GM12873 (cell line): Measurements from ENCODE around the gene RPL28.

Experiments
- TF ChIP-seq, protein P1 (sequence below): IDR thresholded peaks from 2 replicates; pipeline ENCODE4 v1.5.1; 2012; ENCODE audit warnings: low read depth, mild to moderate bottlenecking, moderate library complexity, low read length, control low read depth; ENCODE audit not compliant: insufficient read depth; ENCODE audit errors: missing control alignments

The RPL28 gene

DNA sequence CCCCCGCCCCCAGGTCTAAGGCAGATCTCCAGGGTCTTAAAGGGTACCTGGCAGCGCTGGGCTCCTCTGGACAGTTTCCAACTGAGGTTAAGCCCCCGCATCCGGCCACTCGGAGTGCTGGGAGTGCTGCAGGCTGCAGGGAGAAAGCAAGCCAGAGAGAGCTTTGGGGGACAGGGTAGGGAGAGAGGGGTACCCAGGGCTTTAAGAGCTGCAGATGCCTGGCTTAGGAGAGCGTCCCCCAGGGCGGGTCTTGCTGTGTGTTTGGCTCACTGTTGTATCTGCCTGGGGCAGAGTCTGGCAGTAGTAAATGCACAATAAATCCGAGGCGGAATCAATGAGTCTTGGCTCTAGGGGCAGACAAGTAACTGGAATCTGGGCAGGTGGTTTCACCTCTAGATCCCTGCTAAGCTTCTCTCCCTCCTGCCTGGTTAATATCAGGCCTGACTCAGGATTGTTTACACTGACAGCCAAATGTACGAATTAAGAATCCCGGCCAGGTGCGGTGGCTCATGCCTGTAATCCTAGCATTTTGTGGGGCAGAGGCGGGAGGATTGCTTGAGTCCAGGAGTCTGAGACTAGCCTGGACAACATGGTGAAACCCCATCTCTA, 30.4 kb upstream of the RPL28 start:
- TF ChIP-seq, protein P1, sequence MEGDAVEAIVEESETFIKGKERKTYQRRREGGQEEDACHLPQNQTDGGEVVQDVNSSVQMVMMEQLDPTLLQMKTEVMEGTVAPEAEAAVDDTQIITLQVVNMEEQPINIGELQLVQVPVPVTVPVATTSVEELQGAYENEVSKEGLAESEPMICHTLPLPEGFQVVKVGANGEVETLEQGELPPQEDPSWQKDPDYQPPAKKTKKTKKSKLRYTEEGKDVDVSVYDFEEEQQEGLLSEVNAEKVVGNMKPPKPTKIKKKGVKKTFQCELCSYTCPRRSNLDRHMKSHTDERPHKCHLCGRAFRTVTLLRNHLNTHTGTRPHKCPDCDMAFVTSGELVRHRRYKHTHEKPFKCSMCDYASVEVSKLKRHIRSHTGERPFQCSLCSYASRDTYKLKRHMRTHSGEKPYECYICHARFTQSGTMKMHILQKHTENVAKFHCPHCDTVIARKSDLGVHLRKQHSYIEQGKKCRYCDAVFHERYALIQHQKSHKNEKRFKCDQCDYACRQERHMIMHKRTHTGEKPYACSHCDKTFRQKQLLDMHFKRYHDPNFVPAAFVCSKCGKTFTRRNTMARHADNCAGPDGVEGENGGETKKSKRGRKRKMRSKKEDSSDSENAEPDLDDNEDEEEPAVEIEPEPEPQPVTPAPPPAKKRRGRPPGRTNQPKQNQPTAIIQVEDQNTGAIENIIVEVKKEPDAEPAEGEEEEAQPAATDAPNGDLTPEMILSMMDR, result no peak

DNA sequence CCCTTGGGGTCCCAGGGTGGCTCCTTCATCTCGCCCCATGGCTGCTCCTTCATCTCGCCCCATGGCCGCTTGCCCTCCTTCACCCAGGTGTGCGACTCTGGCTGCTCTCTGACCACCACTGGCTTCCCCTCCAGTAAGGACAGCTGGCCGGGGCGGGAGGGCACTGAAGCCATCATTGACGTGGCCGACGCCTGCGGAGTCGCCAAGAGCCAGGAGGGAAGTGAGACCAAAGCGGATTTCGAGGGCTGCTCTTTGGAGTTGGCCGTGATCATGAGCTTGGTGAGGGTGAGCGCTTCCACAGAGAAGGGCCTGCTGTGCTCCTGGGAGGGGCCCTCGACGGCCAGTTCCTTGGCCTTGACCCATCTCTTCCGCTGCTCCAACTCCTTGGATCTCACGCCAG, 27.2 kb upstream of the RPL28 start:
- TF ChIP-seq, protein P1, result no peak

DNA sequence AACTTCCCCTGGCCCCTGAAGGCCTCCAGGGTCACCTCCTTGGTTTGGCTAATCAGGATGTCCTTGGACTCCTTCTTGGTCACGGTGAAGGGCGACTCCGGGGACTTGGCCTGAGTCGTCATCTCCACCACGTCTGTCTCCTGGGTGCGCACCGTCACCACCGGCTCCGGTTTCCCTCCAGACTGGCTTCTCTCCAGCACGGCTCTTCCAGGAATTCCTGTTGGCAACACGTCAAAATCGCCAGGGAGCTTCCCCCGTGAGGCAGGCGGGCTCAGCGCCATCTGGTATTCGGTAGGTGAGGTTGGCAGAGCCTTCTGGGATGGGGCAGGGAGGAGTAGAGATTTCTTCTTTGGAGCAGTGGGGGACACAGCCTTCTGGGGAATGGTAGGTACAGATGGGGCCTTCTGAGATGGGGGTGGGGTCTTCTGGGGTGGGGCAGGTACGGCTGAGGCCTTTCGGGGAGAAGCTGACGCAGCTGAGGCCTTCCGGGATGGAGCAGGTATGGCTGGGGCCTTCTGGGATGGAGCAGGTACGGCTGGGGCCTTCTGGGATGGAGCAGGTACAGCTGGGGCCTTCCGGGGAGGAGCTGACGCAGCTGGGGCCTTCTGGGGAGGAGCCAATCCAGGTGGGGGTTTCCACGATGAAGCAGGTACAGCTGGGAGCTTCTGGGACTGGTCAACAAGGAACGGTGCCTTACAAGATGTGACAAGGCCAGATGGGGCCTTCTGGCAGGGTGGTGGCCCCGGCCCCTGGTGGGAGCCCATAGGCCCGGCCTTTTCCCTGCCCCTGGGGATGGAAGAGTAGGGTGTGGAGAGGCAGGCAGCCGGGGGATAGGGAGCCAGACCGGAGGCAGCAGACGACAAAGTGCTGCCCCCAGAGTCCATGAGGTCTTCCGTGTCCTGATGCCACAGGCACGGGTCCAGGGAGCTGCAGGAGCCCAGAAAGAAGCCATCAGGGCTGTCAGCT, 26.5 kb upstream of the RPL28 start:
- TF ChIP-seq, protein P1, result no peak

DNA sequence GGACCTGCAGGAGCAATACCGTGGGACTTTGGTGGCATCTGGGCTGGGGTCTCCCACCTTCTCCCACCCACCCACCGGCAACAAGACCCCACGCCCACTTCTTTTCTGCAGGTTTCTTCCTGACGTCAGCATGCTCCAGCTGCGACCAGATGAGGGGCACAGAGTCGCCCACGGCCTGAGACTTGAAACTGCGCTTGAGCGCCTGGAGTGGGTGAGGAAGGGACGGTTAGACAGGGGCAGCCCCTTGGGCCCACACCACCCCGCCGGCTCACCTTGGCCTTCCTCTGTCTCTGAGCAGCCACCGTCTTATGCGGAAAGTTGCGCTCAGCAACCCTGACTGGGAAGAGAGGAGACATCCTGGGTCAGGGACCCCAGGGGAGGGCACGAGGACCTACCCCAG, 24.8 kb upstream of the RPL28 start:
- TF ChIP-seq, protein P1, result no peak

DNA sequence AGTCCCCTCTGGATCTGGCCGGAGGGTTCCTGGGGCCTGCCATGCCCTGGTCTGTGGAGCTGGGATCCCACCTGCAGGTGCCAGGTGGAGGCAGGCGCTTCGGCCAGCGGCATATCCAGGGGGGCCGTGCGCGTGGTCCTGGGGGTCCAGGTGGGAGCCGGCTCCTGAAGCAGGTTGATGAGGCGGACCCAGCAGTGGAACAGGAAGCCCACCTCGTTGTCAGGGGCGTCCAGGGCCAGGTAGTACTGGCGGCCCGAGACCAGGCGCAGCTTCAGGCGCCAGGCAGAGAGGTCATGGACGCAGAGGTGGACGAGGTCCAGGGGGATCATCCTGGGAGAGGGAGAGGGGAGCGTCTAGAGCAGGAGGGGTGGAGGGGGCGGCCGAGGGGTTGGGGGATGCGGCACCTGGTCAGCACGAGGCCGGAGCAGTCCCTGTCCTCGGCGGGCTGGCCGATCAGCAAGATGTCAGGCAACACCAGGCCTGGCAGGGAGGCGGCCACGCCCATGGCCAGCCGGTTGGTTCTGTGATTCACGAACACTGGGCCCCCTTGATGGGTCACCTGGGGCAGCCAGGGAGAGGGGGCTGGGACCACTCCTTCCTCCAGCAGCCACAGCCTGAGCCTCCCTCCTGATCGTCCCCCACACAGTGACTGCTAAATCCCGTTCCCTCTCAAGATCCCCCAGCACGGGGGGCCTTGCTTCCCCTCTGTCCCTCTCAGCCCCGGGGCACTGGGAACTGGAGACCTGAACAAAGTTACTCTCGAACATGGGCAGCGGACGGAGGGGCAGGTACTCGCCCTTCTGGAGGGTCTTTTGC, 23.4 kb upstream of the RPL28 start:
- TF ChIP-seq, protein P1, result no peak

DNA sequence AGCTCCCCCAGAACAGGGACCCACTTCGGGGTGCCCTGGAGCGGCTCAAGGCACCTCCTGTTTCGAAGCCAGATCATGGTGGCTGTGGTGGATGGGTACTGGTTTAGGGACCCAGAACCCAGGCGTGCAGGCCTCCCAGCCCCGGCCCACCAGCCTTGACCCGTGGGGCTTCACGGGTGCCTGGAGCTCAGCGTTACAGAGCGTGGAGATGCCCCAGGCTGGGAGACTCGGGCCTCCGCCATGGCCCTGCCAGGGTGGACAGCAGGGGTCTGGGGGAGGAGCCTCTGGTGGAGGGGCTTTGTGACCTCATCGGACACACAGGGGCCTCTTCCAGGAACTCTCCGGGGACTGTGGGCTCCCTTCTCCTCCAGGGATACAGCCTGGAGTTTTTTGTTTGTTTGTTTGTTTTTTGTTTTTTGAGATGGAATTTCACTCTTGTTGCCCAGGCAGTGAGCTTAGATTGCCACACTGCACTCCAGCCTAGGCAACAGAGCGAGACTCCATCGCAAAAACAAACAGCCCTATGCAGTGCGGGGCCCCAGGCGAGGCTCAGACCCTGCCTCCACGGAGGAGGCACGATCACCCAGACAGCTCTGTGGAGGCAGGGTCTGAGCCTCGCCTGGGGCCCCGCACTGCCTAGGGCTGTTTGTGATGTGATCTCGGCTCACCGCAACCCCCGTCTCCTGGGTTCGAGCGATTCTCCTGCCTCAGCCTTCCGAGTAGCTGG, 22.6 kb upstream of the RPL28 start, which contains the start of gene GARIN5B:
GARIN5B (minus strand) TSS at position 271 of the 727 bp plus-strand sequence; CDS start at position 77, 194 bp downstream.
- TF ChIP-seq, protein P1, result no peak
